SK-N-SH (cell line): ENCODE measurements around the gene BRICD5. TPM values are rescaled to one million over a fixed set of nuclear protein-coding genes. Genes with fewer than 3 reads are reported as not detected.

Source experiments
- CTCF ChIA-PET: fragments of 300-600, 350-600 bp; formaldehyde crosslinking; extraction: SDS; loops from one replicate; lab custom pipeline; 2021; lab: Yijun Ruan, JAX
- POLR2A ChIA-PET: fragments of 350-600 bp; sonication (Branson Sonifier 250); formaldehyde crosslinking; extraction: SDS; loops from one replicate; lab custom pipeline; 2020; ENCODE audit warnings: antibody characterized with exemption, inconsistent platforms; lab: Yijun Ruan, JAX
- DNase-seq: peaks from one replicate; pipeline ENCODE4 v3.0.0; 2012
- H2AFZ ChIP-seq: fragments of 200-600 bp; sonication (generic); 2 replicates; pipeline ENCODE4 v1.8.1; 2016; ENCODE audit warnings: antibody characterized with exemption, mild to moderate bottlenecking, low read depth
- H3F3A ChIP-seq: fragments of 200-600 bp; sonication (generic); replicated peaks from 2 replicates; pipeline ENCODE3; 2016; ENCODE audit warnings: antibody characterized with exemption, mild to moderate bottlenecking; ENCODE audit not compliant: insufficient read depth
- H3K27ac ChIP-seq, 2 experiments: fragments of 200-500 bp in 1 of 2; fragments of 200-600 bp in 1 of 2; sonication (Bioruptor generic) in 1 of 2; sonication (generic), shearing (Covaris generic) in 1 of 2; 2 replicates each; pipeline versions ENCODE4 v1.5.1 to v1.6.1; 2014 to 2016; ENCODE audit warnings: low read depth in 2 of 2, inconsistent platforms in 1 of 2, low read length in 1 of 2, mild to moderate bottlenecking in 1 of 2, mixed read lengths in 1 of 2
- H3K27me3 ChIP-seq: fragments of 200-600 bp; sonication (generic), shearing (Covaris generic); 2 replicates; pipeline ENCODE4 v1.6.1; 2016; ENCODE audit warnings: mixed run types; ENCODE audit not compliant: insufficient read depth
- H3K36me3 ChIP-seq, 2 experiments: fragments of 200-500 bp in 1 of 2; fragments of 200-600 bp in 1 of 2; sonication (Bioruptor generic) in 1 of 2; sonication (generic) in 1 of 2; replicated peaks in 1 of 2; 2 replicates each; pipeline versions ENCODE3 to v1.5.1; 2014 to 2016; ENCODE audit warnings: low read length in 1 of 2, mild to moderate bottlenecking in 1 of 2; ENCODE audit not compliant: insufficient read depth in 2 of 2, control insufficient read depth in 1 of 2
- H3K4me1 ChIP-seq, 2 experiments: fragments of 200-500 bp in 1 of 2; fragments of 200-600 bp in 1 of 2; sonication (Bioruptor generic) in 1 of 2; sonication (generic), shearing (Covaris generic) in 1 of 2; 2 replicates each; pipeline versions ENCODE4 v1.5.1 to v1.6.1; 2014 to 2016; ENCODE audit warnings: low read depth in 1 of 2, low read length in 1 of 2, mixed run types in 1 of 2; ENCODE audit not compliant: insufficient read depth in 2 of 2, control insufficient read depth in 1 of 2
- H3K4me2 ChIP-seq: fragments of 200-600 bp; sonication (generic), shearing (Covaris generic); 2 replicates; pipeline ENCODE4 v1.6.1; 2017; ENCODE audit warnings: mixed run types
- H3K4me3 ChIP-seq, 2 experiments: fragments of 200-500 bp in 1 of 2; fragments of 200-600 bp in 1 of 2; sonication (Bioruptor generic) in 1 of 2; sonication (generic), shearing (Covaris generic) in 1 of 2; 2 replicates each; pipeline versions ENCODE4 v1.5.1 to v1.8.1; 2014 to 2016; ENCODE audit warnings: low read depth in 2 of 2, inconsistent platforms in 1 of 2, low read length in 1 of 2, mild to moderate bottlenecking in 1 of 2, mixed read lengths in 1 of 2, moderate library complexity in 1 of 2
- H3K79me2 ChIP-seq: fragments of 200-600 bp; sonication (generic); 2 replicates; pipeline ENCODE4 v1.8.1; 2017; ENCODE audit warnings: mild to moderate bottlenecking; ENCODE audit not compliant: insufficient read depth
- H3K9ac ChIP-seq: fragments of 200-600 bp; sonication (generic); 2 replicates; pipeline ENCODE4 v1.6.1; 2017; ENCODE audit warnings: mixed run types
- H3K9me2 ChIP-seq: fragments of 200-600 bp; sonication (generic); 2 replicates; pipeline ENCODE4 v1.6.1; 2017; ENCODE audit warnings: mixed run types
- H3K9me3 ChIP-seq: fragments of 200-600 bp; sonication (generic); 2 replicates; pipeline ENCODE4 v1.6.1; 2017; ENCODE audit warnings: mixed run types, mild to moderate bottlenecking, moderate library complexity
- H4K20me1 ChIP-seq: fragments of 200-600 bp; sonication (generic); 2 replicates; pipeline ENCODE4 v1.6.1; 2017; ENCODE audit warnings: mild to moderate bottlenecking, mixed run types; ENCODE audit not compliant: insufficient read depth
- EP300 ChIP-seq, 2 experiments: IDR thresholded peaks; 2 replicates each; pipeline versions ENCODE4 v1.4.0 to v1.6.1; 2012; ENCODE audit warnings: borderline replicate concordance in 1 of 2, low read depth in 1 of 2, low read length in 1 of 2
- EZH2phosphoT487 ChIP-seq: fragments of 200-600 bp; sonication (generic); IDR thresholded peaks from 2 replicates; pipeline ENCODE4 v1.6.1; 2017; ENCODE audit warnings: low read depth, mixed run types, mild to moderate bottlenecking, antibody characterized with exemption, moderate library complexity, borderline replicate concordance
- FOXJ3 ChIP-seq: sonication (generic); formaldehyde crosslinking; IDR thresholded peaks from 2 replicates; pipeline ENCODE4 v1.5.1; 2020; ENCODE audit warnings: mild to moderate bottlenecking, missing genetic modification reagents
- IRF3 ChIP-seq: fragments of 150-350 bp; IDR thresholded peaks from 2 replicates; pipeline ENCODE4 v1.6.1; 2016; ENCODE audit warnings: mild to moderate bottlenecking, low read depth, low read length
- POLR2AphosphoS5 ChIP-seq: IDR thresholded peaks from 2 replicates; pipeline ENCODE4 v1.6.1; 2012; ENCODE audit warnings: low read depth, low read length
- RAD21 ChIP-seq: IDR thresholded peaks from 2 replicates; pipeline ENCODE4 v1.6.1; 2012; ENCODE audit warnings: mild to moderate bottlenecking, low read length
- RFX5 ChIP-seq: IDR thresholded peaks from 2 replicates; pipeline ENCODE4 v1.6.1; 2012; ENCODE audit warnings: mild to moderate bottlenecking, improper control_type of control experiment, low read length
- SIN3A ChIP-seq: IDR thresholded peaks from 2 replicates; pipeline ENCODE4 v1.6.1; 2012; ENCODE audit warnings: low read depth, mild to moderate bottlenecking, low read length, moderate library complexity, borderline replicate concordance
- SMC3 ChIP-seq: IDR thresholded peaks from 2 replicates; pipeline ENCODE4 v1.6.1; 2012; ENCODE audit warnings: low read depth, low read length, improper control_type of control experiment
- WGBS: methylation state at CpG from one replicate; pipeline ENCODE4 v1.1.6; 2017; ENCODE audit warnings: low lambda C conversion rate; 5-methylcytosine and 5-hydroxymethylcytosine counted together
- polyA plus RNA-seq, 3 experiments: library from polyadenylated mRNA; depleted of rRNA; stranded (reverse); fragments of >200 nt; gene quantifications; 2 replicates each; pipeline ENCODE4 v1.2.3, GENCODE V29; 2012
- TF ChIP-seq, protein P1 (sequence below): IDR thresholded peaks from 2 replicates; pipeline ENCODE4 v1.4.0; 2012; ENCODE audit warnings: low read depth

BRICD5 gene
- polyA plus RNA-seq, 1 of the 3 experiments (the other 2 are of a cell fraction), result 2.3 TPM

- Histone ChIP-seq H3K4me1 (no peaks in the 10 kb centered on the region), H3K36me3 (peaks cover 72 to 83% of the 10 kb centered on the region in 2 experiments), H3K4me3 (no peak overlapping the region), H3K27ac (no peak overlapping the region), H3K9me2 (no peaks in the 10 kb centered on the region), H3K4me2 (no peak overlapping the region), H3K79me2 (peaks cover 71% of the 10 kb centered on the region), H4K20me1 (peaks cover 53% of the 10 kb centered on the region), H2AFZ (no peak overlapping the region), H3F3A (peaks cover 46% of the 10 kb centered on the region), H3K9ac (no peak overlapping the region), H3K9me3 (no peaks in the 10 kb centered on the region), H3K27me3 (no peaks in the 10 kb centered on the region)
- ChIA-PET POLR2A (no interaction called here), CTCF (interaction anchor here (1.8 to 2.0 kb wide), 2 partner anchors 53 to 63 kb away, joined by 4 to 9 read pairs; partner anchors contain the start of gene MLST8)
- 90% methylated on average over 6 of the region's 6 CpGs for WGBS
- no peak for TF ChIP-seq EP300 (IDR thresholded peaks at IDR 0.05; ENCODE audit: borderline replicate concordance in 1 of 2, low read depth in 1 of 2, low read length in 1 of 2)
- TF ChIP-seq IRF3, result no peak
- TF ChIP-seq SIN3A, result no peak
- TF ChIP-seq POLR2AphosphoS5, result no peak
- TF ChIP-seq RFX5, result no peak
- no peak for DNase-seq
These were observed 47.1 kb upstream of the BRICD5 start for GRCh38 chr16:2257726-2258125.

DNA sequence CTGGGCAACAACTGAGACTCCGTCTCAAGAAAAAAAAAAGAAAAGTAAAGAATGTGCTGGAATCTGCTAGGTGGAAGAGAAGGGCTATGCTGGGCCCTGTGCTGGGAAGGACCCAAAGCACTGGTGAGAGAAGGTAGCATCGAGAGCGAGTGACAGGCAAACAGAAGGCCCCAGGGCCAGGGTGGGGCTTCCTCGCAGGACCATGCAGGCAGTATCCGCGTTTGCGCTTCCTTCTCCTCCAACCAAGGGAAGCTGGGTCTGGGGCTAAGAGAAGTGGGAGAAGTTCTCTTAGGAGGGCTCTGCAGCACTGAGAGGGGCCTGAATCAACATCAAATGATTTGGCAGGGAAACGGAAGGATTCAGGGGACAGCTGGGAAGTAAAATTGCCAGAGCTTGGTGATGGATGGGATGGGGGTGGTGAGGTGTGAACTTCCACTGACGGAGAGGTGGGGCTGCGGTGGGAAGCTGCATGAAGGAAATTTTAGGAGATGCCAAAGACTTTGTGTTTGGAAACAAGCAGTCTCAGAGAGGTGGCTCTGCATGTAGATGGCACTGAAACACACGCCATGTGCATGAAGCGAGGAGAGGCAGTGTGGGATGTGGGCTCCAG is 46.0 kb upstream of the BRICD5 start:
- Histone ChIP-seq H4K20me1 (peaks cover 45% of the 10 kb centered on the region), H3K4me1 (peaks cover 5 to 7% of the 10 kb centered on the region in 2 experiments; a peak in 1 of 4 replicates), H3K36me3 (peaks cover 61 to 84% of the 10 kb centered on the region in 2 experiments), H3K4me3 (no peak overlapping the region), H3K9me3 (no peaks in the 10 kb centered on the region), H3K9ac (no peak overlapping the region), H3F3A (peaks cover 50% of the 10 kb centered on the region), H3K4me2 (no peak overlapping the region), H3K27ac (no peak overlapping the region), H3K27me3 (no peaks in the 10 kb centered on the region), H2AFZ (no peak overlapping the region), H3K79me2 (peaks cover 60% of the 10 kb centered on the region), H3K9me2 (no peaks in the 10 kb centered on the region)
- DNase-seq, result no peak
- WGBS, result 94% methylated on average over 12 of the region's 12 CpGs
- POLR2A ChIA-PET, result no interaction called here
- CTCF ChIA-PET, result interaction anchor here (1.8 to 2.0 kb wide), 2 partner anchors 52 to 62 kb away, joined by 4 to 9 read pairs; partner anchors contain the start of gene MLST8
- TF ChIP-seq FOXJ3 (no peak), EZH2phosphoT487 (no peak), SMC3 (no peak), RAD21 (no peak), IRF3 (no peak)
- TF ChIP-seq, protein P1, sequence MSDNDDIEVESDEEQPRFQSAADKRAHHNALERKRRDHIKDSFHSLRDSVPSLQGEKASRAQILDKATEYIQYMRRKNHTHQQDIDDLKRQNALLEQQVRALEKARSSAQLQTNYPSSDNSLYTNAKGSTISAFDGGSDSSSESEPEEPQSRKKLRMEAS, result no peak
